ENCODE data around the gene EFCC1. TPM values are rescaled to one million over a fixed set of nuclear protein-coding genes. Genes with fewer than 3 reads are reported as not detected.

The EFCC1 gene
- total RNA-seq, 1 donor from 2014 or later = 1.5 TPM

DNA sequence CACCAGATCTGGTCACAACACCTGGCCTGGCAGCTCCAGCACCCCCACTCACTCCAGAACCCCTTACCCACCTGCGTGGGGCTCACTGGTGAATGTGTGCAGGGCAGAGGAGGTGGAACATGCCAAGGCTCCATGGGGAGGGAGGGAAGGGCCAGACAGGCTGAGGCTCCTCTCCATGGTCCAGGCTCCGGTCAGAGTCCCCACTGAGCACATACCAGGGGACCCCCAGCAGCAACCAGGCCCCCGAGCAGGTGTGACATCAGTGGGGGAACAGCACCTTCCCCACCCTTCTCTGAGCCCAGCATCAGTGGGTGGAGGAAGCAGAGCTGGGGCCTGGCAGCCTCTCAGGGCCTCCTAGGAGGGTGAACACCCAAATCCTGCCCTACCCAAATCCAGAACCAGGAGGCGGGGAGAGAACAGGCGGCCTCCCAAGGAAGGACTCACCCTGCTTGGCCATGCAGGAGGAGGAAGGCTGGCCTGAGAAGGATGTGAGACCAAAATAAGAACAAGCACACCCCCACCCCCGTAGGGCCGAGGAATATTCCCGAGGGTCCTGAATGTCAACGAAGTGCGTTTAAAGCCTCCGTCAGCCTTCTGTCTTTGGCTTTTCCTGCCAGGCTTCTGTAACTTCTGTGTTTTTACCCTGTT lies 58.3 kb downstream of the EFCC1 start:
- TF ChIP-seq, protein P1, sequence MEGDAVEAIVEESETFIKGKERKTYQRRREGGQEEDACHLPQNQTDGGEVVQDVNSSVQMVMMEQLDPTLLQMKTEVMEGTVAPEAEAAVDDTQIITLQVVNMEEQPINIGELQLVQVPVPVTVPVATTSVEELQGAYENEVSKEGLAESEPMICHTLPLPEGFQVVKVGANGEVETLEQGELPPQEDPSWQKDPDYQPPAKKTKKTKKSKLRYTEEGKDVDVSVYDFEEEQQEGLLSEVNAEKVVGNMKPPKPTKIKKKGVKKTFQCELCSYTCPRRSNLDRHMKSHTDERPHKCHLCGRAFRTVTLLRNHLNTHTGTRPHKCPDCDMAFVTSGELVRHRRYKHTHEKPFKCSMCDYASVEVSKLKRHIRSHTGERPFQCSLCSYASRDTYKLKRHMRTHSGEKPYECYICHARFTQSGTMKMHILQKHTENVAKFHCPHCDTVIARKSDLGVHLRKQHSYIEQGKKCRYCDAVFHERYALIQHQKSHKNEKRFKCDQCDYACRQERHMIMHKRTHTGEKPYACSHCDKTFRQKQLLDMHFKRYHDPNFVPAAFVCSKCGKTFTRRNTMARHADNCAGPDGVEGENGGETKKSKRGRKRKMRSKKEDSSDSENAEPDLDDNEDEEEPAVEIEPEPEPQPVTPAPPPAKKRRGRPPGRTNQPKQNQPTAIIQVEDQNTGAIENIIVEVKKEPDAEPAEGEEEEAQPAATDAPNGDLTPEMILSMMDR (IDR thresholded peaks at IDR 0.05; ENCODE audit: borderline replicate concordance) = no peak
- intact Hi-C loops (cut with micrococcal nuclease) = no loop called here
- H3K27ac ChIP-seq (replicated peaks) = no peak overlapping the region
- peaks cover 8% of the 10 kb centered on the region for H3K4me1 ChIP-seq
- DNase-seq = no peak
- no peak overlapping the region for H3K4me3 ChIP-seq
- no peaks in the 10 kb centered on the region for H3K27me3 ChIP-seq (ENCODE audit: low read depth)
- no peaks in the 10 kb centered on the region for H3K36me3 ChIP-seq
- H3K9me3 ChIP-seq (replicated peaks) = no peaks in the 10 kb centered on the region

DNA sequence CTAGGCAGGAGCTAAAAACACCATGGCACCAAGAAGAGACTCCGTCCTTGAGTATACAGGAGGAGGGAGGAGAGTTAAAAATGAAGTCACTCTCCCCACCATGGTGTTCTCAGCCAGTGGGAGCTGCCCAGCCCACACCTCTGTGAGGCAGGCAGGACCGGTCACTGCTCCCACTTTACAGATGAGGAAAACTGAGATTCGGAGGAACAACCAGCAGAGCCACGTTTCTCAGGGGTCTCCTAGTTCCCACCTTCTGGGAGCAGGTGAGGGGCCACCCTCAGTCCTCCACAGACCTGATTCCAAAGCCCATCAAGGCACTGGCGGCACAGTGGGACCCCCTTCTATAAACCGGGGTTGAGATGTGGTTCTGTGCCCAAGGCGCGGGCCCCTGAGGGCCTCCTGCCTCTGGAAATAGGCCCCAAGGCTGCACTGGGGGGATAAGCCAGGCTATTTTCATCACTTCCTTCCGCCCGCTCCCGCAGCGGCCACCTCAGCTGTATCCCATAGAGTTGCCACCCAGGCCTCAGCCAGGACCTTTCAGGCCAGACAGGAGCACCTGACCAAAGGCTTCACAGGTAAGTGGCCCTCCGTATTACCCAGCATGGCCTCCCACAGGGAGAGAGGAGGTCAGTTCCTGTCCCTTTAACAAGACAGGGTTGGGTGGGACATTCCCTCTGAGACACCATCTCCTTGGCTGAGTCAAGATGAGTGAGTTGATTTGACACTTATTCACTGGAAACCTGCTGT lies 59.3 kb downstream of the EFCC1 start, which contains the start of gene GP9:
GP9 (plus strand) TSS at position 504 of the 747 bp plus-strand sequence. CDS start 961 bp downstream, outside the sequence.
- no peak for DNase-seq
- intact Hi-C loops (cut with micrococcal nuclease) = no loop called here
- Histone ChIP-seq H3K27me3 (ENCODE audit: low read depth) (no peaks in the 10 kb centered on the region), H3K4me1 (peaks cover 8% of the 10 kb centered on the region), H3K9me3 (replicated peaks) (no peaks in the 10 kb centered on the region), H3K36me3 (no peaks in the 10 kb centered on the region), H3K4me3 (no peak within 1 kb of the TSS), H3K27ac (replicated peaks) (no peak within 1 kb of the TSS)
- TF ChIP-seq, protein P1 (IDR thresholded peaks at IDR 0.05; ENCODE audit: borderline replicate concordance) = no peak

- intact Hi-C loops (cut with micrococcal nuclease) = no loop called here
- DNase-seq = no peak
- Histone ChIP-seq H3K4me3 (no peak overlapping the region), H3K9me3 (replicated peaks) (no peaks in the 10 kb centered on the region), H3K36me3 (no peaks in the 10 kb centered on the region), H3K4me1 (peaks cover 8% of the 10 kb centered on the region), H3K27ac (replicated peaks) (no peak overlapping the region), H3K27me3 (ENCODE audit: low read depth) (no peaks in the 10 kb centered on the region)
- TF ChIP-seq, protein P1 (IDR thresholded peaks at IDR 0.05; ENCODE audit: borderline replicate concordance) = no peak
Observed at GRCh38 chr3:129061023-129061887, 60.2 kb downstream of the EFCC1 start.

- TF ChIP-seq, protein P1 (IDR thresholded peaks at IDR 0.05; ENCODE audit: borderline replicate concordance) = no peak
- DNase-seq = no peak
- Histone ChIP-seq H3K4me1 (peaks cover 8% of the 10 kb centered on the region), H3K36me3 (no peaks in the 10 kb centered on the region), H3K9me3 (replicated peaks) (no peaks in the 10 kb centered on the region), H3K27ac (replicated peaks) (no peak overlapping the region), H3K27me3 (ENCODE audit: low read depth) (no peaks in the 10 kb centered on the region), H3K4me3 (no peak overlapping the region)
- intact Hi-C loops (cut with micrococcal nuclease) = no loop called here
Observed at GRCh38 chr3:129061888-129062834, 61.1 kb downstream of the EFCC1 start.
